WTC11 (cell line): ENCODE results near the gene PRICKLE1. TPM values are rescaled to one million over a fixed set of nuclear protein-coding genes. Genes with fewer than 3 reads are reported as not detected.

ENCODE experiments used
- ATAC-seq: fragments of 200-7000 bp; cut with Tn5 transposase; 2 replicates; pipeline ENCODE4 v1.10.0; 2021; ENCODE audit warnings: mild to moderate bottlenecking, moderate library complexity
- CTCF ChIA-PET: fragments of 300-600 bp; sonication (Branson Sonifier 250); formaldehyde crosslinking; loops from one replicate; lab custom pipeline; 2021; ENCODE audit warnings: antibody characterized with exemption; lab: Charles Lee
- POLR2A ChIA-PET: fragments of 350-600 bp; sonication (Branson Sonifier 250); formaldehyde crosslinking; loops from one replicate; lab custom pipeline; 2021; ENCODE audit warnings: antibody characterized with exemption; lab: Charles Lee
- DNase-seq: peaks from one replicate; pipeline ENCODE4 v3.0.0; 2021; ENCODE audit warnings: low spot score
- H3K27ac Mint-ChIP-seq: 2 replicates; pipeline ENCODE4 v1.8.0; 2021; ENCODE audit warnings: mixed read lengths
- H3K27me3 Mint-ChIP-seq: 2 replicates; pipeline ENCODE4 v1.8.0; 2021; ENCODE audit warnings: low read depth, mild to moderate bottlenecking, moderate library complexity, mixed read lengths
- H3K36me3 Mint-ChIP-seq: 2 replicates; pipeline ENCODE4 v1.8.0; 2021; ENCODE audit warnings: mixed read lengths
- H3K4me1 Mint-ChIP-seq: 2 replicates; pipeline ENCODE4 v1.8.0; 2022; ENCODE audit warnings: mixed read lengths
- H3K4me3 Mint-ChIP-seq: 2 replicates; pipeline ENCODE4 v1.8.0; 2021; ENCODE audit warnings: mild to moderate bottlenecking, moderate library complexity, mixed read lengths
- H3K9me3 Mint-ChIP-seq: 2 replicates; pipeline ENCODE4 v1.8.0; 2021; ENCODE audit warnings: mixed read lengths
- CREM ChIP-seq: sonication (generic); formaldehyde crosslinking; IDR thresholded peaks from 2 replicates; pipeline ENCODE4 v1.8.1; 2022; ENCODE audit warnings: mild to moderate bottlenecking, missing genetic modification reagents, moderate library complexity
- ETV6 ChIP-seq: sonication (generic); formaldehyde crosslinking; IDR thresholded peaks from 2 replicates; pipeline ENCODE4 v1.8.1; 2022; ENCODE audit warnings: mild to moderate bottlenecking, missing genetic modification reagents
- FOXJ3 ChIP-seq: sonication (generic); formaldehyde crosslinking; IDR thresholded peaks from 2 replicates; pipeline ENCODE4 v1.9.0; 2021; ENCODE audit warnings: missing genetic modification reagents, mild to moderate bottlenecking, borderline replicate concordance
- FOXK1 ChIP-seq: sonication (generic); formaldehyde crosslinking; IDR thresholded peaks from 2 replicates; pipeline ENCODE4 v1.8.0; 2022; ENCODE audit warnings: mild to moderate bottlenecking, moderate library complexity, missing genetic modification reagents
- KAT7 ChIP-seq: sonication (generic); formaldehyde crosslinking; IDR thresholded peaks from 2 replicates; pipeline ENCODE4 v1.8.1; 2023; ENCODE audit warnings: missing genetic modification reagents, mild to moderate bottlenecking, borderline replicate concordance
- MAX ChIP-seq: sonication (generic); formaldehyde crosslinking; IDR thresholded peaks from 2 replicates; pipeline ENCODE4 v1.8.0; 2022; ENCODE audit warnings: mild to moderate bottlenecking, missing genetic modification reagents
- NR3C1 ChIP-seq: sonication (generic); formaldehyde crosslinking; conservative IDR thresholded peaks from 2 replicates; pipeline ENCODE4 v1.8.1; 2023; ENCODE audit warnings: low read depth, mild to moderate bottlenecking, missing genetic modification reagents
- RORB ChIP-seq: fragments of 250-450 bp; sonication (Bioruptor Pico); IDR thresholded peaks from 2 replicates; pipeline ENCODE4 v1.9.0; 2021; ENCODE audit warnings: mild to moderate bottlenecking
- TCF7 ChIP-seq: sonication (generic); formaldehyde crosslinking; IDR thresholded peaks from 2 replicates; pipeline ENCODE4 v1.8.0; 2022; ENCODE audit warnings: mild to moderate bottlenecking, low read depth, missing genetic modification reagents, moderate library complexity
- TEAD4 ChIP-seq: sonication (generic); formaldehyde crosslinking; IDR thresholded peaks from 2 replicates; pipeline ENCODE4 v1.8.0; 2022; ENCODE audit warnings: mild to moderate bottlenecking, missing genetic modification reagents
- ZBTB43 ChIP-seq: sonication (generic); formaldehyde crosslinking; IDR thresholded peaks from 2 replicates; pipeline ENCODE4 v1.8.1; 2023; ENCODE audit warnings: mild to moderate bottlenecking, missing genetic modification reagents
- ZMAT4 ChIP-seq: fragments of 250-450 bp; sonication (Bioruptor Pico); IDR thresholded peaks from 2 replicates; pipeline ENCODE4 v1.9.0; 2021; ENCODE audit warnings: mild to moderate bottlenecking
- ZNF138 ChIP-seq: sonication (generic); formaldehyde crosslinking; conservative IDR thresholded peaks from 2 replicates; pipeline ENCODE4 v1.8.1; 2022; ENCODE audit warnings: mild to moderate bottlenecking, moderate library complexity, missing genetic modification reagents
- ZNF219 ChIP-seq: sonication (generic); formaldehyde crosslinking; IDR thresholded peaks from 2 replicates; pipeline ENCODE4 v1.8.0; 2023; ENCODE audit warnings: missing genetic modification reagents, mild to moderate bottlenecking, borderline replicate concordance
- ZNF317 ChIP-seq: sonication (generic); formaldehyde crosslinking; IDR thresholded peaks from 2 replicates; pipeline ENCODE4 v1.8.1; 2023; ENCODE audit warnings: low read depth, mild to moderate bottlenecking, moderate library complexity, missing genetic modification reagents, borderline replicate concordance
- ZNF416 ChIP-seq: fragments of 250-450 bp; sonication (Bioruptor Pico); IDR thresholded peaks from 2 replicates; pipeline ENCODE4 v1.9.0; 2021; ENCODE audit warnings: mild to moderate bottlenecking, inconsistent platforms
- ZNF671 ChIP-seq: fragments of 250-450 bp; sonication (Bioruptor Pico); IDR thresholded peaks from 2 replicates; pipeline ENCODE4 v1.8.0; 2021; ENCODE audit warnings: mild to moderate bottlenecking
- total RNA-seq: library from RNA; stranded (reverse); gene quantifications from 3 replicates; pipeline ENCODE4 v1.2.3, GENCODE V29; 2021
- TF ChIP-seq, protein P1 (sequence below): sonication (generic); formaldehyde crosslinking; IDR thresholded peaks from 2 replicates; pipeline ENCODE4 v1.8.1; 2022; ENCODE audit warnings: missing genetic modification reagents, borderline replicate concordance
- TF ChIP-seq, protein P2 (sequence below): sonication (generic); formaldehyde crosslinking; IDR thresholded peaks from 2 replicates; pipeline ENCODE4 v1.8.1; 2023; ENCODE audit warnings: mild to moderate bottlenecking, moderate library complexity, missing genetic modification reagents
- TF ChIP-seq, protein P3 (sequence below): sonication (generic); formaldehyde crosslinking; conservative IDR thresholded peaks from 2 replicates; pipeline ENCODE4 v1.8.1; 2022; ENCODE audit warnings: mild to moderate bottlenecking, missing genetic modification reagents

The PRICKLE1 gene
- total RNA-seq, 1 experiment from 2014 or later = 11.7 TPM

- TF ChIP-seq RORB (CRISPR knock-in tag) (no peak), ZMAT4 (CRISPR knock-in tag) (no peak), ZNF416 (CRISPR knock-in tag) (no peak)
- TF ChIP-seq, protein P1, sequence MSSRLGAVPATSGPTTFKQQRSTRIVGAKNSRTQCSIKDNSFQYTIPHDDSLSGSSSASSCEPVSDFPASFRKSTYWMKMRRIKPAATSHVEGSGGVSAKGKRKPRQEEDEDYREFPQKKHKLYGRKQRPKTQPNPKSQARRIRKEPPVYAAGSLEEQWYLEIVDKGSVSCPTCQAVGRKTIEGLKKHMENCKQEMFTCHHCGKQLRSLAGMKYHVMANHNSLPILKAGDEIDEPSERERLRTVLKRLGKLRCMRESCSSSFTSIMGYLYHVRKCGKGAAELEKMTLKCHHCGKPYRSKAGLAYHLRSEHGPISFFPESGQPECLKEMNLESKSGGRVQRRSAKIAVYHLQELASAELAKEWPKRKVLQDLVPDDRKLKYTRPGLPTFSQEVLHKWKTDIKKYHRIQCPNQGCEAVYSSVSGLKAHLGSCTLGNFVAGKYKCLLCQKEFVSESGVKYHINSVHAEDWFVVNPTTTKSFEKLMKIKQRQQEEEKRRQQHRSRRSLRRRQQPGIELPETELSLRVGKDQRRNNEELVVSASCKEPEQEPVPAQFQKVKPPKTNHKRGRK = no peak
- TF ChIP-seq, protein P2, sequence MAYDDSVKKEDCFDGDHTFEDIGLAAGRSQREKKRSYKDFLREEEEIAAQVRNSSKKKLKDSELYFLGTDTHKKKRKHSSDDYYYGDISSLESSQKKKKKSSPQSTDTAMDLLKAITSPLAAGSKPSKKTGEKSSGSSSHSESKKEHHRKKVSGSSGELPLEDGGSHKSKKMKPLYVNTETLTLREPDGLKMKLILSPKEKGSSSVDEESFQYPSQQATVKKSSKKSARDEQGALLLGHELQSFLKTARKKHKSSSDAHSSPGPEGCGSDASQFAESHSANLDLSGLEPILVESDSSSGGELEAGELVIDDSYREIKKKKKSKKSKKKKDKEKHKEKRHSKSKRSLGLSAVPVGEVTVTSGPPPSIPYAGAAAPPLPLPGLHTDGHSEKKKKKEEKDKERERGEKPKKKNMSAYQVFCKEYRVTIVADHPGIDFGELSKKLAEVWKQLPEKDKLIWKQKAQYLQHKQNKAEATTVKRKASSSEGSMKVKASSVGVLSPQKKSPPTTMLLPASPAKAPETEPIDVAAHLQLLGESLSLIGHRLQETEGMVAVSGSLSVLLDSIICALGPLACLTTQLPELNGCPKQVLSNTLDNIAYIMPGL (CRISPR knock-in tag) = no peak
- TF ChIP-seq, protein P3, sequence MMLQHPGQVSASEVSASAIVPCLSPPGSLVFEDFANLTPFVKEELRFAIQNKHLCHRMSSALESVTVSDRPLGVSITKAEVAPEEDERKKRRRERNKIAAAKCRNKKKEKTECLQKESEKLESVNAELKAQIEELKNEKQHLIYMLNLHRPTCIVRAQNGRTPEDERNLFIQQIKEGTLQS = no peak
Measured at GRCh38 chr12:42582498-42582897, 7.0 kb downstream of the PRICKLE1 start (continued).

DNA sequence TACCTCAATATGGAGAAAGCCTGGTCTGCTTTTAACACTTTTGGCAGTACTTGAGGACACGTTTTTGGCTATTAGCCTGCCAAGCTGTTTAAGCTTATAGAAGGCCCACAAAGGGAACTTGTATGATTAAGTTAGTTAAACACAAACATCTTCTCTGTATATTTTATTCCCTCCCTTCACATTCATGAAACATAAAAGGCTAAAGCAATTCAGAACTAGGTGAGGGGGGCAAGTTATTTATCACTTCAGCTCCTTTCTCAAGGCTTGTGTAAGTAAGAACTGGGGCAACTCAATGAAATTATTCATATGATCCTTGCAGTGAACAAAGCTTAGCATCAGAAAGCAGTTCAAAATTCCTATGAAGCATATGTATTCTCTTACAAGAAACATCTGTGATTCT is 7.5 kb downstream of the PRICKLE1 start:
- Mint-ChIP-seq H3K4me1 (0 out of 2 replicates have a peak, but pooled peaks cover 4% of the 10 kb centered on the region), H3K36me3 (no peaks in the 10 kb centered on the region), H3K27ac (no peak overlapping the region), H3K9me3 (no peaks in the 10 kb centered on the region), H3K4me3 (no peak overlapping the region), H3K27me3 (peaks cover 3% of the 10 kb centered on the region; the same call in 1 of the 2 replicates)
- POLR2A ChIA-PET = no interaction called here
- ATAC-seq (no peak), DNase-seq (no peak)
- no peak for TF ChIP-seq ZNF138 (CRISPR knock-in tag)
- TF ChIP-seq NR3C1 (CRISPR knock-in tag) = no peak
- no peak for TF ChIP-seq CREM (CRISPR knock-in tag)
- no peak for TF ChIP-seq ZNF416 (CRISPR knock-in tag)
- no peak for TF ChIP-seq KAT7 (CRISPR knock-in tag)
- CTCF ChIA-PET = no interaction called here

DNA sequence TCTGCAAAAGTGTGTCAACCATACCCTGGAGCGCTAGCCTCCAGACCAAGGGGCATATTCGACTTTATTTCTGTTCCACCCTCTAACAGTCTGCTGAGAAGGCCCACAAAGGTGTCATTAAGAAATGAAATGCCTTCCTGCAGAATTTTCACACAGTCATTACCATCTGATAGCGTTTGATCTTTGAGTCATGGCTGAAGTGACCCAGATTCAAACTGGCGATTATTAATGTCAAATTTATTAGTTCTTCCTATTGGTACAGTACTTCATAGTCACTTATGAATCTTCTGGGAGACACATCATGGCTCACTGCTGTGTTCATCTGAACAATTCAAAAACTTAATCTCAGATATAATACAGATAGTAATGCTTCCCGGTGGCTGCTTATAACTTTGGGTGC is 13.2 kb downstream of the PRICKLE1 start:
- H3K4me3 Mint-ChIP-seq = no peak overlapping the region
- peaks cover 17% of the 10 kb centered on the region for H3K4me1 Mint-ChIP-seq
- H3K27me3 Mint-ChIP-seq = no peaks in the 10 kb centered on the region

More for the DNA sequence above, 13.2 kb downstream of the PRICKLE1 start:
- DNase-seq (no peak), ATAC-seq (no peak)
- H3K36me3 Mint-ChIP-seq = no peaks in the 10 kb centered on the region
- no peak overlapping the region for H3K27ac Mint-ChIP-seq
- no peaks in the 10 kb centered on the region for H3K9me3 Mint-ChIP-seq
- ChIA-PET CTCF (no interaction called here), POLR2A (no interaction called here)
- TF ChIP-seq FOXK1 (no peak), ZNF671 (CRISPR knock-in tag) (no peak), ZNF317 (CRISPR knock-in tag) (no peak), TEAD4 (CRISPR knock-in tag) (no peak), ZNF219 (CRISPR knock-in tag) (no peak), CREM (CRISPR knock-in tag) (no peak), TCF7 (CRISPR knock-in tag) (no peak), MAX (no peak), ZBTB43 (CRISPR knock-in tag) (no peak), FOXJ3 (CRISPR knock-in tag) (no peak), ETV6 (CRISPR knock-in tag) (no peak)
